WTC11 (cell line): Measurements from ENCODE around the gene PTPRG. TPM values are rescaled to one million over a fixed set of nuclear protein-coding genes. Genes with fewer than 3 reads are reported as not detected.

Experiments used
- ATAC-seq: fragments of 200-7000 bp; cut with Tn5 transposase; 2 replicates; pipeline ENCODE4 v1.10.0; 2021; ENCODE audit warnings: mild to moderate bottlenecking, moderate library complexity
- CTCF ChIA-PET: fragments of 300-600 bp; sonication (Branson Sonifier 250); formaldehyde crosslinking; loops from one replicate; lab custom pipeline; 2021; ENCODE audit warnings: antibody characterized with exemption; lab: Charles Lee
- POLR2A ChIA-PET: fragments of 350-600 bp; sonication (Branson Sonifier 250); formaldehyde crosslinking; loops from one replicate; lab custom pipeline; 2021; ENCODE audit warnings: antibody characterized with exemption; lab: Charles Lee
- DNase-seq: peaks from one replicate; pipeline ENCODE4 v3.0.0; 2021; ENCODE audit warnings: low spot score
- H3K27ac Mint-ChIP-seq: 2 replicates; pipeline ENCODE4 v1.8.0; 2021; ENCODE audit warnings: mixed read lengths
- H3K27me3 Mint-ChIP-seq: 2 replicates; pipeline ENCODE4 v1.8.0; 2021; ENCODE audit warnings: low read depth, mild to moderate bottlenecking, moderate library complexity, mixed read lengths
- H3K36me3 Mint-ChIP-seq: 2 replicates; pipeline ENCODE4 v1.8.0; 2021; ENCODE audit warnings: mixed read lengths
- H3K4me1 Mint-ChIP-seq: 2 replicates; pipeline ENCODE4 v1.8.0; 2022; ENCODE audit warnings: mixed read lengths
- H3K4me3 Mint-ChIP-seq: 2 replicates; pipeline ENCODE4 v1.8.0; 2021; ENCODE audit warnings: mild to moderate bottlenecking, moderate library complexity, mixed read lengths
- H3K9me3 Mint-ChIP-seq: 2 replicates; pipeline ENCODE4 v1.8.0; 2021; ENCODE audit warnings: mixed read lengths
- AFF4 ChIP-seq: sonication (generic); formaldehyde crosslinking; IDR thresholded peaks from 2 replicates; pipeline ENCODE4 v1.8.1; 2023; ENCODE audit warnings: mild to moderate bottlenecking, missing genetic modification reagents, borderline replicate concordance
- ARID4B ChIP-seq: sonication (generic); formaldehyde crosslinking; IDR thresholded peaks from 2 replicates; pipeline ENCODE4 v1.8.0; 2023; ENCODE audit warnings: missing genetic modification reagents, mild to moderate bottlenecking, borderline replicate concordance
- ATF3 ChIP-seq: sonication (generic); formaldehyde crosslinking; conservative IDR thresholded peaks from 2 replicates; pipeline ENCODE4 v1.8.1; 2022; ENCODE audit warnings: mild to moderate bottlenecking, missing genetic modification reagents
- E2F5 ChIP-seq: sonication (generic); formaldehyde crosslinking; IDR thresholded peaks from 2 replicates; pipeline ENCODE4 v1.8.1; 2022; ENCODE audit warnings: mild to moderate bottlenecking, moderate library complexity, missing genetic modification reagents
- ELF4 ChIP-seq: sonication (generic); formaldehyde crosslinking; IDR thresholded peaks from 2 replicates; pipeline ENCODE4 v1.8.1; 2022; ENCODE audit warnings: low read depth, mild to moderate bottlenecking, moderate library complexity, missing genetic modification reagents
- ESRRA ChIP-seq: sonication (generic); formaldehyde crosslinking; IDR thresholded peaks from 2 replicates; pipeline ENCODE4 v1.8.1; 2022; ENCODE audit warnings: mild to moderate bottlenecking, missing genetic modification reagents, borderline replicate concordance
- FOXK1 ChIP-seq: sonication (generic); formaldehyde crosslinking; IDR thresholded peaks from 2 replicates; pipeline ENCODE4 v1.8.0; 2022; ENCODE audit warnings: mild to moderate bottlenecking, moderate library complexity, missing genetic modification reagents
- FOXP1 ChIP-seq: sonication (generic); formaldehyde crosslinking; IDR thresholded peaks from 2 replicates; pipeline ENCODE4 v1.8.0; 2022; ENCODE audit warnings: missing genetic modification reagents, mild to moderate bottlenecking, moderate library complexity, borderline replicate concordance
- IRF2 ChIP-seq: sonication (generic); formaldehyde crosslinking; IDR thresholded peaks from 2 replicates; pipeline ENCODE4 v1.8.0; 2022; ENCODE audit warnings: low read depth, missing genetic modification reagents, borderline replicate concordance
- RELA ChIP-seq: sonication (generic); formaldehyde crosslinking; IDR thresholded peaks from 2 replicates; pipeline ENCODE4 v1.8.1; 2022; ENCODE audit warnings: missing genetic modification reagents, mild to moderate bottlenecking, borderline replicate concordance
- SMAD3 ChIP-seq: sonication (generic); formaldehyde crosslinking; IDR thresholded peaks from 2 replicates; pipeline ENCODE4 v1.8.0; 2022; ENCODE audit warnings: missing genetic modification reagents, mild to moderate bottlenecking, borderline replicate concordance
- ZNF281 ChIP-seq: sonication (generic); formaldehyde crosslinking; IDR thresholded peaks from 2 replicates; pipeline ENCODE4 v1.8.0; 2023; ENCODE audit warnings: mild to moderate bottlenecking, missing genetic modification reagents
- total RNA-seq: library from RNA; stranded (reverse); gene quantifications from 3 replicates; pipeline ENCODE4 v1.2.3, GENCODE V29; 2021

The PTPRG gene
- total RNA-seq, 1 experiment from 2014 or later: 106 TPM

- TF ChIP-seq ZNF281 (no peak), IRF2 (CRISPR knock-in tag) (no peak), ESRRA (CRISPR knock-in tag) (no peak), SMAD3 (CRISPR knock-in tag) (no peak)
These were observed 73.3 kb downstream of the PTPRG start (continued) for GRCh38 chr3:61634678-61635077.

- Mint-ChIP-seq H3K27ac (peak overlapping the region; percentile 82), H3K4me3 (no peak overlapping the region)
- no peak for DNase-seq
- TF ChIP-seq RELA (no peak), ATF3 (no peak), FOXK1 (CRISPR knock-in tag) (no peak), ARID4B (CRISPR knock-in tag) (no peak), FOXP1 (CRISPR knock-in tag) (no peak), ELF4 (no peak), E2F5 (no peak), AFF4 (CRISPR knock-in tag) (no peak)
- TF ChIP-seq, all 79 proteins: peak for 0
- ChIA-PET POLR2A (interaction anchor here (0.6 kb wide), 1 partner anchor 17 kb away, joined by 3 read pairs; no protein-coding TSS in a partner anchor), CTCF (interaction anchor here (1.6 kb wide), 1 partner anchor 299 kb away, joined by 3 read pairs; no protein-coding TSS in a partner anchor)
- H3K36me3 Mint-ChIP-seq: peaks cover 9% of the 10 kb centered on the region
- H3K9me3 Mint-ChIP-seq: peaks cover 11% of the 10 kb centered on the region
- ATAC-seq: no peak
- no peaks in the 10 kb centered on the region for H3K27me3 Mint-ChIP-seq
- peaks cover 68% of the 10 kb centered on the region for H3K4me1 Mint-ChIP-seq
These were observed 76.0 kb downstream of the PTPRG start for GRCh38 chr3:61637088-61638051.
